Measurements from ENCODE around the gene ZNF322.
A peak's percentile ranks its signal among the peaks of the same experiment; 100 is the strongest.

ZNF322 gene

GRCh38 chr6:26594131-26594498 lies 65.4 kb downstream of the ZNF322 start:
- H3K4me3 ChIP-seq (ENCODE audit: low read depth, low read length), result peak overlapping the region; percentile 10
- no peak for DNase-seq (ENCODE audit: low read depth)

GRCh38 chr6:26593278-26594130 lies 66.0 kb downstream of the ZNF322 start:
- DNase-seq (ENCODE audit: low read depth), result no peak
- H3K4me3 ChIP-seq (ENCODE audit: low read depth, low read length), result no peak overlapping the region

DNA sequence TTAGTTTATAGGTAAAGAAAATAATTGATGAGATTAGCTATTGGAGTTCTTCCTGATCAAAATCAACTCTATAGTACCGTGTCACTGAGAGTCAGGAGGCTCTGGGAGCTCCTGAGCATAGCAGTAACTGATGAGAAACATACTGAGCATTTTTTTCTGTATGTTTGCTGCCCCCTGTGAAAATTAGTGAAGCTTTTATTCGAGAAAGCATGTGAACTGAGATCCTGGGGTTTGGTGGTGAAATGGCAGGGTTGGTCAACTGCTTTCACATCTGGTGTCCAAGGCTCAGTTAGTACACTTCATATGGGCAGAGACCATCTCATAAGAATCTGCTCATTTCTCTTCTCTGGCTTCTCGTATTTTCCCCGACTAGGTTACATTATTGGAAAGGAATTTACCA lies 66.9 kb downstream of the ZNF322 start:
- no peak overlapping the region for H3K4me3 ChIP-seq (ENCODE audit: low read depth, low read length)
- no peak for DNase-seq (ENCODE audit: low read depth)

DNA sequence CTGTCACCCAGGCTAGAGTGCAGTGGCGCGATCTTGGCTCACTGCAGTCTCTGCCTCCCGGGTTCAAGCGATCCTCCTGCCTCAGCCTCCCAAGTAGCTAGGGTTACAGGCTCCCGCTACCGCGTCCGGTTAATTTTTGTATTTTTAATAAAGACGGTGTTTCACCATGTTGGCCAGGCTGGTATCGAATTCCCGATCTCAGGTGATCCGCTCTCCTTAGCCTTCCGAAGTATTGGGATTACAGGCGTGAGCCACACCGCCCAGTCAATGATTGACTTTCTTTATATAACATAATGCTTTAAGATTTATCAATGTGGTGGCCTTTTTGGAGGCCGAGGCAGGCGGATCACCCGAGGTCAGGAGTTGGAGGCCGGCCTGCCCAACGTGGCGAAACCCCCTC lies 70.6 kb downstream of the ZNF322 start:
- DNase-seq (ENCODE audit: low read depth), result no peak

More for the DNA sequence above, 70.6 kb downstream of the ZNF322 start:
- no peak overlapping the region for H3K4me3 ChIP-seq (ENCODE audit: low read depth, low read length)

Data from skeletal muscle cell (primary cell).